ENCODE results near the gene AOPEP. TPM values are rescaled to one million over a fixed set of nuclear protein-coding genes. Genes with fewer than 3 reads are reported as not detected.

Gene AOPEP
- total RNA-seq, 1 experiment from 2014 or later = 15.0 TPM

GRCh38 chr9:94976077-94976476, 249.6 kb downstream of the AOPEP start:
- H2BK5ac ChIP-seq (ENCODE audit: insufficient read length, low read length) = no peak overlapping the region
- H3K4me2 ChIP-seq (ENCODE audit: insufficient read depth, insufficient read length, low read length) = no peak overlapping the region
- no peak overlapping the region for H2BK12ac ChIP-seq (ENCODE audit: insufficient read length, low read depth, low read length)
- no peaks in the 10 kb centered on the region for H3K27me3 ChIP-seq (ENCODE audit: insufficient read depth, low read length)
- peaks cover 2% of the 10 kb centered on the region; the same call in 1 of the 2 replicates for H3K4me1 ChIP-seq (ENCODE audit: insufficient read depth, low read length)
- Mint-ChIP-seq H3K27me3 (ENCODE audit: low read depth) (no peaks in the 10 kb centered on the region), H3K9me3 (no peaks in the 10 kb centered on the region), H3K27ac (no peak overlapping the region), H3K4me1 (peaks cover 30 to 53% of the 10 kb centered on the region in 2 experiments), H3K36me3 (ENCODE audit: insufficient read depth in 1 of 3, low read depth in 3 of 3) (no peaks in the 10 kb centered on the region), H3K4me3 (no peak overlapping the region)
- H3K23me2 ChIP-seq (ENCODE audit: insufficient read length, low read depth, low read length, poor library complexity, severe bottlenecking) = no peaks in the 10 kb centered on the region
- no peak overlapping the region for H2BK20ac ChIP-seq (ENCODE audit: low read depth, low read length, poor library complexity, severe bottlenecking)
- no peak overlapping the region for H2AK5ac ChIP-seq (ENCODE audit: insufficient read length, low read length)
- no peak overlapping the region for H2BK120ac ChIP-seq (ENCODE audit: low read depth, low read length, poor library complexity, severe bottlenecking)
- H3K9ac ChIP-seq (ENCODE audit: extremely low read depth, insufficient read length, low read length) = no peak overlapping the region
- no peaks in the 10 kb centered on the region for H3K79me2 ChIP-seq (ENCODE audit: insufficient read depth, low read length)
- H3K18ac ChIP-seq (ENCODE audit: insufficient read length, low read depth, low read length) = no peak overlapping the region
- H3K9me3 ChIP-seq (ENCODE audit: control insufficient read depth, low read depth, low read length) = no peaks in the 10 kb centered on the region
- no peak overlapping the region for H4K91ac ChIP-seq (ENCODE audit: insufficient read length, low read depth, low read length)
- no peak overlapping the region for H2BK15ac ChIP-seq (ENCODE audit: low read depth, low read length)
- no peak for DNase-seq
- H3K14ac ChIP-seq (ENCODE audit: insufficient read depth, low read length) = no peak overlapping the region
- no peak overlapping the region for H4K5ac ChIP-seq (ENCODE audit: insufficient read length, low read depth, low read length)
- H3K23ac ChIP-seq (ENCODE audit: insufficient read length, low read depth, low read length) = no peak overlapping the region
- H3T11ph ChIP-seq (ENCODE audit: low read length) = no peak overlapping the region
- no peak for TF ChIP-seq CTCF (conservative IDR thresholded peaks at IDR 0.05)
- H4K20me1 ChIP-seq (ENCODE audit: control insufficient read depth, insufficient read depth, insufficient read length) = no peaks in the 10 kb centered on the region
- H3K27ac ChIP-seq (ENCODE audit: insufficient read length, low read depth, low read length) = no peak overlapping the region
- WGBS (ENCODE audit: extremely low coverage, insufficient read length, low lambda C conversion rate) = no CpG with 5 or more reads among the region's 4 CpGs
- H3K79me1 ChIP-seq (ENCODE audit: insufficient read depth, low read depth, low read length, poor library complexity, severe bottlenecking) = no peaks in the 10 kb centered on the region
- H2AFZ ChIP-seq (ENCODE audit: low read length) = no peak overlapping the region
- no peak overlapping the region for H4K8ac ChIP-seq (replicated peaks; ENCODE audit: insufficient read length, low read depth, low read length)
- no peak overlapping the region for H3K56ac ChIP-seq (ENCODE audit: insufficient read length, low read depth, low read length)
- H3K4ac ChIP-seq (ENCODE audit: low read depth, low read length) = no peak overlapping the region
